Activated CD8-positive, alpha-beta T cell treated with anti-CD3 and anti-CD28 coated beads, Interleukin-2, amount 10 ng/mL, durations not matched to agents 7 days and 5 days (primary cell): ENCODE results near the gene SMPD2. TPM values are rescaled to one million over a fixed set of nuclear protein-coding genes. Genes with fewer than 3 reads are reported as not detected.

ENCODE experiments used
- ATAC-seq: fragments of 150-1000 bp; cut with Tn5 transposase; one replicate; pipeline ENCODE4 v1.10.0; 2021; ENCODE audit warnings: moderate library complexity
- CTCF ChIA-PET: fragments of 350-600 bp; sonication (Branson Sonifier 250); formaldehyde crosslinking; loops from one replicate; lab custom pipeline; 2021; ENCODE audit warnings: antibody characterized with exemption; lab: Charles Lee
- POLR2A ChIA-PET: fragments of 350-600 bp; sonication (Branson Sonifier 250); formaldehyde crosslinking; loops from one replicate; lab custom pipeline; 2021; ENCODE audit warnings: antibody characterized with exemption; lab: Charles Lee
- DNase-seq: peaks from one replicate; pipeline ENCODE4 v3.0.0-alpha.2; 2020
- H3K27ac Mint-ChIP-seq: one replicate; pipeline ENCODE4 v1.8.0; 2021; ENCODE audit warnings: mild to moderate bottlenecking, mixed read lengths
- H3K27me3 Mint-ChIP-seq: one replicate; pipeline ENCODE4 v1.8.0; 2021; ENCODE audit warnings: low read depth, mixed read lengths
- H3K36me3 Mint-ChIP-seq: one replicate; pipeline ENCODE4 v1.8.0; 2021; ENCODE audit warnings: low read depth, mixed read lengths
- H3K4me1 Mint-ChIP-seq: one replicate; pipeline ENCODE4 v1.8.0; 2021; ENCODE audit warnings: low read depth, mixed read lengths
- H3K4me3 Mint-ChIP-seq: one replicate; pipeline ENCODE4 v1.8.0; 2021; ENCODE audit warnings: mild to moderate bottlenecking, mixed read lengths
- H3K9me3 Mint-ChIP-seq: one replicate; pipeline ENCODE4 v1.8.0; 2022; ENCODE audit warnings: mixed read lengths; ENCODE audit not compliant: insufficient read depth
- total RNA-seq, 2 experiments: library from RNA; stranded (reverse); gene quantifications; one replicate each; pipeline ENCODE4 v1.2.3, GENCODE V29; 2021

SMPD2 gene
- total RNA-seq, 2 experiments from 2014 or later: 15.5 to 15.6 TPM

- peaks cover 85% of the 10 kb centered on the region for H3K36me3 Mint-ChIP-seq
- H3K27me3 Mint-ChIP-seq: no peaks in the 10 kb centered on the region
- no peaks in the 10 kb centered on the region for H3K9me3 Mint-ChIP-seq
- peak overlapping the region; percentile 76 for H3K4me3 Mint-ChIP-seq
- POLR2A ChIA-PET: interaction anchor here (0.7 kb wide), 1 partner anchor 30 kb away, joined by 3 read pairs; no protein-coding TSS in a partner anchor
- DNase-seq (no peak), ATAC-seq (no peak)
- CTCF ChIA-PET: interaction anchor here (1.1 to 1.4 kb wide), 2 partner anchors 13 to 17 kb away, joined by 3 read pairs; no protein-coding TSS in a partner anchor
- H3K4me1 Mint-ChIP-seq: peaks cover 80% of the 10 kb centered on the region
- H3K27ac Mint-ChIP-seq: no peak overlapping the region
Measured at GRCh38 chr6:109477184-109477583, 36.7 kb downstream of the SMPD2 start.

DNA sequence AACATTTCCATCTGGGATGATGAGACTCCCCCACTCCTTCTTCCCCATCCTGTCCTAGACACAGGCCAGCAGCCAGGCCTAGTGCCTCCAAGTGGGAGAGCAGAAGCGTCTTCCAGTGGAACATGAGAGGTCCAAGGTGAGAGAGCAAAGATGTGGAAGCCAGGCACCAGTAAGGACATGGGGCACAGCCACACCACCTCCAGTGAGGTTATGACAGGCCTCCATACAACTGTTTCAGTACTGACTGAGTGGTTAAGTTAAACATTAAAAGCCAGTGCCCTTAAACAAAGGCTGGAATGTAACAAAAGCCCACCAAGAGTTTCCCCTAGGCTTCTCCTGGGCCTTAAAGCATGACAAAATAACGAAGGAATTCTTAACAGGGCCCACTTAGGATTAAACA is 37.2 kb downstream of the SMPD2 start:
- Mint-ChIP-seq H3K4me1 (peaks cover 77% of the 10 kb centered on the region), H3K36me3 (peaks cover 82% of the 10 kb centered on the region), H3K27ac (peak overlapping the region; percentile 20), H3K27me3 (no peaks in the 10 kb centered on the region), H3K4me3 (peak overlapping the region; percentile 76), H3K9me3 (no peaks in the 10 kb centered on the region)
- DNase-seq (no peak), ATAC-seq (no peak)
- CTCF ChIA-PET: interaction anchor here (0.7 to 1.4 kb wide), 2 partner anchors 38 to 562 kb away, joined by 3 to 8 read pairs; no protein-coding TSS in a partner anchor
- POLR2A ChIA-PET: interaction anchor here (0.7 to 5.5 kb wide), 3 partner anchors 19 to 29 kb away, joined by 3 to 40 read pairs (median 3); partner anchors contain the start of gene MICAL1

GRCh38 chr6:109478222-109478805 is 37.8 kb downstream of the SMPD2 start:
- peaks cover 71% of the 10 kb centered on the region for H3K4me1 Mint-ChIP-seq
- no peaks in the 10 kb centered on the region for H3K9me3 Mint-ChIP-seq
- ATAC-seq (no peak), DNase-seq (no peak)
- H3K27me3 Mint-ChIP-seq: no peaks in the 10 kb centered on the region
- H3K27ac Mint-ChIP-seq: peak overlapping the region; percentile 62
- ChIA-PET CTCF (interaction anchor here (0.6 to 2.8 kb wide), 6 partner anchors 8 to 561 kb away, joined by 3 to 9 read pairs (median 4); partner anchors contain the start of genes PPIL6 and SMPD2), POLR2A (interaction anchor here (0.6 to 5.5 kb wide), 3 partner anchors 19 to 51 kb away, joined by 3 to 40 read pairs (median 5); partner anchors contain the start of gene MICAL1)
- peaks cover 77% of the 10 kb centered on the region for H3K36me3 Mint-ChIP-seq
- peak overlapping the region; percentile 76 for H3K4me3 Mint-ChIP-seq

- Mint-ChIP-seq H3K36me3 (peaks cover 70% of the 10 kb centered on the region), H3K4me1 (peaks cover 72% of the 10 kb centered on the region), H3K27ac (peak overlapping the region; percentile 62), H3K9me3 (no peaks in the 10 kb centered on the region), H3K27me3 (no peaks in the 10 kb centered on the region), H3K4me3 (peak overlapping the region; percentile 76)
- CTCF ChIA-PET: interaction anchor here (0.6 to 2.8 kb wide), 9 partner anchors 9 to 561 kb away, joined by 3 to 9 read pairs (median 4); partner anchors contain the start of genes PPIL6 and SMPD2
- POLR2A ChIA-PET: interaction anchor here (0.6 to 5.5 kb wide), 4 partner anchors 13 to 50 kb away, joined by 3 to 40 read pairs (median 6); partner anchors contain the start of gene MICAL1
- no peak for ATAC-seq
- DNase-seq: no peak
Measured at GRCh38 chr6:109478841-109479624, 38.5 kb downstream of the SMPD2 start.

GRCh38 chr6:109480993-109481480 is 40.5 kb downstream of the SMPD2 start:
- DNase-seq (peak; percentile 21), ATAC-seq (no peak)
- peak overlapping the region; percentile 75 for H3K27ac Mint-ChIP-seq
- no peaks in the 10 kb centered on the region for H3K9me3 Mint-ChIP-seq
- POLR2A ChIA-PET: interaction anchor here (1.1 to 5.5 kb wide), 6 partner anchors 10 to 99 kb away, joined by 4 to 40 read pairs (median 8); partner anchors contain the start of genes CD164 and MICAL1
- H3K4me3 Mint-ChIP-seq: peak overlapping the region; percentile 85
- peaks cover 54% of the 10 kb centered on the region for H3K36me3 Mint-ChIP-seq
- H3K4me1 Mint-ChIP-seq: peaks cover 65% of the 10 kb centered on the region
- H3K27me3 Mint-ChIP-seq: peaks cover 2% of the 10 kb centered on the region
- CTCF ChIA-PET: interaction anchor here (1.0 to 2.8 kb wide), 7 partner anchors 12 to 98 kb away, joined by 3 to 9 read pairs (median 3); partner anchors contain the start of genes CD164, PPIL6 and SMPD2

- H3K4me1 Mint-ChIP-seq: peaks cover 47% of the 10 kb centered on the region
- peak; percentile 92 for DNase-seq
- CTCF ChIA-PET: interaction anchor here (0.6 to 2.3 kb wide), 5 partner anchors 8 to 261 kb away, joined by 3 to 15 read pairs (median 5); partner anchors contain the start of gene CD164
- peaks cover 9% of the 10 kb centered on the region for H3K27me3 Mint-ChIP-seq
- H3K27ac Mint-ChIP-seq: peak within 1 kb of the TSS; percentile 85
- peaks cover 38% of the 10 kb centered on the region for H3K36me3 Mint-ChIP-seq
- H3K9me3 Mint-ChIP-seq: no peaks in the 10 kb centered on the region
- POLR2A ChIA-PET: interaction anchor here (1.0 to 5.5 kb wide), 8 partner anchors 8 to 101 kb away, joined by 3 to 40 read pairs (median 7); partner anchors contain the start of genes CD164 and MICAL1
- ATAC-seq: peak; percentile 85
- peak within 1 kb of the TSS; percentile 85 for H3K4me3 Mint-ChIP-seq
Measured at GRCh38 chr6:109482905-109483734, 42.6 kb downstream of the SMPD2 start, which contains the start of gene ZBTB24. Gene ZBTB24 (minus strand): TSS chr6:109483219. CDS start chr6:109482026, 1,193 bp downstream.

GRCh38 chr6:109483735-109484057 is 43.2 kb downstream of the SMPD2 start:
- peaks cover 9% of the 10 kb centered on the region for H3K27me3 Mint-ChIP-seq
- ChIA-PET POLR2A (interaction anchor here (3.3 kb wide), 1 partner anchor 101 kb away, joined by 24 read pairs; the partner anchor contains the start of gene CD164), CTCF (interaction anchor here (0.6 to 2.3 kb wide), 2 partner anchors 101 to 262 kb away, joined by 3 to 15 read pairs; partner anchors contain the start of gene CD164)
- H3K4me1 Mint-ChIP-seq: peaks cover 41% of the 10 kb centered on the region
- H3K27ac Mint-ChIP-seq: peak overlapping the region; percentile 62
- peaks cover 32% of the 10 kb centered on the region for H3K36me3 Mint-ChIP-seq
- no peaks in the 10 kb centered on the region for H3K9me3 Mint-ChIP-seq
- peak overlapping the region; percentile 74 for H3K4me3 Mint-ChIP-seq
- ATAC-seq (peak; percentile 1), DNase-seq (no peak)

DNA sequence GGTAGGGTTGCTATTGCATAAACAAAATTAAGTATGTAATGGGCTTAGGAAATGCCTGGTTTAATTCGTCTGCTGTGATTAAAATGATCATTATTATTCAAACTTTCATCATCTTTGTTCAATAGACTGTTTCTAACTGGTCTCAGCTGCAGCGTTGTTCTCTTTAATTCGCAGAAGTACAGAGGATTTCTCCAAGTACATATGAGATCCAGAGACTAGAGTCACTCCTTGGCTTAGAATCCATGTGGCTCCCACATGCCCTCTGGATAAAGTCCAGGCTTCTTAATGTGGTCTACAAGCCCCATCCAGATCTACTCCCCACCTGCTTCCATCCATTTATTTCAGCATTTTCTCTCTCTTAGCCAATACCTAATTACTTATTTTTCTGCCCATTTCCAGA is 43.6 kb downstream of the SMPD2 start:
- peaks cover 28% of the 10 kb centered on the region for H3K36me3 Mint-ChIP-seq
- POLR2A ChIA-PET: no interaction called here
- peak overlapping the region; percentile 74 for H3K4me3 Mint-ChIP-seq
- peak overlapping the region; percentile 62 for H3K27ac Mint-ChIP-seq
- no peak for ATAC-seq
- peaks cover 37% of the 10 kb centered on the region for H3K4me1 Mint-ChIP-seq
- peak; percentile 11 for DNase-seq
- H3K9me3 Mint-ChIP-seq: no peaks in the 10 kb centered on the region
- CTCF ChIA-PET: no interaction called here
- peaks cover 9% of the 10 kb centered on the region for H3K27me3 Mint-ChIP-seq

DNA sequence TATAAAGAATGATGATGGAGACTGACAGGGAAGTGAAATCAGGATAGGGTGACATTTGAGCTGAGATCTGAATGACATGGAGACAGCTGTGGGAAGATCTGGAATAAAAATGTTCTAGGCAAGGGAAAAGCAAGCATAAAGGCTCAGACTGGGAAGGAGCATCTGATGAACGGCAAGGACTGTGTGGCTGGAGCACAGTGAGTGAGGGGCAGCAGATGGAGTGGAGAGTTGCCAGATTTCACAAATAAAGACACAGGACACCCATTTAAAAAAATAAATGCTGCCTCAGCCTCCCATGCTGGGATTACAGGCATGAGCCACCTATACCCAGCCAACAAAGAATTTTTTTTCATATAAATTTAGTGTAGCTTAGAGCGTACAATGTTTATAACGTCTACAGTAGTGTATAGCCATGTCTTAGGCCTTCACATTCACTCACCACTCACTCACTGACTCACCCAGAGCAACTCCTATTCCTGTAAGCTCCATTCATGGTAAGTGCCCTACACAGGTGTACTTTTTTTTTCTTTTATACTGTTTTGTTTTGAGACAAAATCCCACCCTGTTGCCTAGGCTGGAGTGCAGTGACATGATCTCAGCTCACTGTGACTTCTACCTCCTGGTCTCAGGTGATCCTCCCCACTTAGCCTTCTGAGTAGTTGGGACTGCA is 44.9 kb downstream of the SMPD2 start:
- ATAC-seq (no peak), DNase-seq (peak; percentile 17)
- Mint-ChIP-seq H3K4me3 (no peak overlapping the region), H3K27ac (no peak overlapping the region), H3K27me3 (peaks cover 9% of the 10 kb centered on the region), H3K9me3 (no peaks in the 10 kb centered on the region), H3K4me1 (peaks cover 35% of the 10 kb centered on the region), H3K36me3 (peaks cover 19% of the 10 kb centered on the region)
- ChIA-PET POLR2A (interaction anchor here (0.8 kb wide), 1 partner anchor 102 kb away, joined by 4 read pairs; no protein-coding TSS in a partner anchor), CTCF (no interaction called here)

DNA sequence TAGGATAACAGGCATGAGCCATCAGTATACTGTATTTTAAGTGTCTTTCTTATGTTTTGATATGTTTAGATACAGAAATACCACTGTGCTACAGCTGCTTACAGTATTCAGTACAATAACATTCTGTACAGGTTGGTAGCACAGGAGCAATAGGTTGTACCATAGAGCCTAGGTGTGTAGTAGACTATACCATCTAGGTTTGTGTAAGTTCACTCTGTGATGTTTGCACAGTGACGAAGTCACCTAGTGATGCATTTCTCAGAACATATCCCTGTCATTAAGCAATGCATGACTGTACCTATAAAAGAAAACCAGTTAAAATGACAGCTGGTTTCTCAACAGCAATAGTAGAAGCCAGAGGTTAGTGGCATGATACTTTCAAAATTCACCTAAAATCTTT is 45.5 kb downstream of the SMPD2 start:
- no peak overlapping the region for H3K27ac Mint-ChIP-seq
- H3K9me3 Mint-ChIP-seq: no peaks in the 10 kb centered on the region
- H3K4me1 Mint-ChIP-seq: peaks cover 34% of the 10 kb centered on the region
- peaks cover 9% of the 10 kb centered on the region for H3K27me3 Mint-ChIP-seq
- peaks cover 12% of the 10 kb centered on the region for H3K36me3 Mint-ChIP-seq
- ChIA-PET CTCF (no interaction called here), POLR2A (no interaction called here)
- no peak overlapping the region for H3K4me3 Mint-ChIP-seq
- ATAC-seq: no peak
- DNase-seq: peak; percentile 8
